HG03280 (cell line): ENCODE results near the gene TRERF1.

Experiments used
- ATAC-seq: cut with Tn5 transposase; IDR thresholded peaks from one replicate; pipeline ENCODE4 v1.9.1; 2021; ENCODE audit warnings: mild to moderate bottlenecking, moderate library complexity; ENCODE audit not compliant: unreplicated experiment

TRERF1 gene

DNA sequence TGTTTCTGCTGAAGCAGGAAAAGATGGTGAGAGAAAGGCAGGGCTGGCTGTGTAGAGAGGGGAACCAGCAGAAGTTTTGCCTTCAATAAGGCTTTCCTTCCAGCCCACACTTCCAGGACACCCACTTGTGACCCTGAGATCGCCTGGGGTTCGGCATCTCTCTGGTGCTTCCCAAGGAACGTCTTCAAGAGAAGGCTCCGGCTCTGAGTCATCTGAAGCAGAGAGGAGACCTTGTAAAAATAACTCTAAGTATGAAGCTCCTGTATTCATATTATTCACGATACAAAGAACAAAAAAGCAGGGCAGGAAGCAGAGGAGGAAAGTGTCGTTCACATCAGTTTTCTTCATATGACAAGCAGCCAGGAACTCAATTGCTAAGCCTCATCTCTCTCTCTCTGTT lies 138.7 kb downstream of the TRERF1 start:
- ATAC-seq, result no peak

DNA sequence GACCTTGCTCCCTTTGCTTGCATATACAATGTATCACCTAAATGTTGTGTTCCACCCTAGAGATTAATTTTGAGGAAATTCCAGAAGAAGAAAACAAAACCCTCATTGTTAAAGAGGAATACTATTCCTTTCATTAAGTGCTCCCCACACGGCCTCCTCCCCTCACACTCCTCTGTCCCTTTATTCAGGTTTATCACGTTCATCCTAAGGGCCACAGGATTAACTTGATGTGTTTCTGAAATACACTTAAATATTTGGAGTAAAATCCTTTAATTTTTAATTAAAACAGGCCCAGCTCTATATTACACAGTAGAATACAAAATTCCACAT lies 144.6 kb downstream of the TRERF1 start:
- no peak for ATAC-seq

DNA sequence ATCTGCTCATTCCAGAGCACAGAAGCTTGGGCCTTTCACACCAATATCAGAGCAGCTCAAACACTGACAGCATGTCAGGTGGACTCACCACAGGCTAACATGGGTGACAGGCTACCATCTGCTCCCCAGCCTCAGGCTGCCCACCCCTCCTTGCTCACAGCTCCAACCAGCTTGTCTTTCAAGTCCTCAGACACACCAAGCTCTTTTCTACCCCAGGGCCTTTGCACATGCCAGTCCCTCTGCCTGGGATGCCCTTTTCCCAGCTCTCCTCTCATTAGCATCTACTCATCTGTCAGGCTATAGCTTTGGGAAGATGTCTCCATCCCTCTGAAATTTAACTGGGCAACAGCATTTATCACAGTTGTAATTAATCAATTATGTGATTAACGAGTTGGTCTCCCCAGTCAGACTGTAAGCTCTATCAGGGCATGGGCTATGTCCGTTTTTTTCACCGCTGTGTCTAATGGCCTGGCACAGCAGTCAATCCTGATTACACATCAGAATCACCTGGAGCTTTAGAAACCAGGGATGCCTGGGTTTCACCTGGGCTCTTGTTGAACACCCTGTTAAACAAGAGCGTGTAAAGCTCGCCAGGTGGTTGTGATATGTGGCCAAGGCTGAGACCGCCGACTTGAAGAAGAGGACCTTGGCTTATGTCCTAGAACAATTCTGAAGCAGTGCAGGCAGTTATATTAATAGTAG lies 145.1 kb downstream of the TRERF1 start:
- no peak for ATAC-seq

DNA sequence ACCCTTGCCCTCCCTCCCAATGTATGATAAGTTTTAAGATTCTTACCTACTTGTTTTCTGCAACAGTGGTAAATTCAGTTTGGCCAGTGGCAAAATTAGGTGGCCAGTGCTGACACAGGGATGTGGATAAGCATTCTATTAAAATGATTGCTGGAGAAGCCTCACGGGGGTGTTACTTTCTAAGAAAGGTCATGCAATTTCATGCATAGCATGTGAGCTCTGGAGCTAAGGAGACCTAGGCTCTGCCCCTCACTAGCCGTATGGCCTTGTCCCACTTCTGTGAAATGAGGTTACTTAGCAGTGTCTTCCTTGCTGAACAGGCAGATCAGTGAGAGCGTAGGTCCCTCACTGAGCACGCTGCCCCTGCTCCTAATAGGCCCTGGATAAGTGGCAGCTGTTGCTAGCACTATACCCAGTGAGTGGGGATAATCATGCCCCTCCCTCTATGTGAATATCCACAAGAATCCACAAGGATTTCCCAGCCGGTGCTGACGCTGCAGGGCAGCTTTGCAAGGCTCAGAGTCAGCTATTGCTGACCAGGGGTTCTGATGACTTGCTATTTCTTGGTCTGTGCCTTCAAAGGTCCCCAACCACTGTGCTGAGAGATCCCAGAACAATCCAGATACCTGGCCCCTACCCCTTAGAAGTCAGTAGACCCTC lies 147.5 kb downstream of the TRERF1 start:
- no peak for ATAC-seq

DNA sequence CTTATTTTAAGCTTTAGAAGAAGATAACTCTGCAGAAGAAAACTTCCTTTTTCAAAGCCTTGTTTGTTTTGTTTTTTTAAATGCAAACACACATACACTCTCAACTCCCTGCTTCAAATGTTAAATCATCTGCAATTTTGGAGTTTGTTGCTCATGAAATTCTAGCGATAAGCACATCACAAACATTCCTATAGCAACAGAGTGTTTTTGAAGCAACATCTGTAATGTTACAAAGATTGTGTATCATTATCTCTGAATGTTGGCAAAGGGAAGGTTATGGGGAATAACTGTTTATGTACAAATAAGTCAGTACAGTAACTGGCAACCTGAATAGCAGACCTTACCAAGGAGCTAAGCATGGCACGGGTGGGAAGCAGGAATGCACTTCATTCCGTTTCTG lies 149.3 kb downstream of the TRERF1 start:
- no peak for ATAC-seq

DNA sequence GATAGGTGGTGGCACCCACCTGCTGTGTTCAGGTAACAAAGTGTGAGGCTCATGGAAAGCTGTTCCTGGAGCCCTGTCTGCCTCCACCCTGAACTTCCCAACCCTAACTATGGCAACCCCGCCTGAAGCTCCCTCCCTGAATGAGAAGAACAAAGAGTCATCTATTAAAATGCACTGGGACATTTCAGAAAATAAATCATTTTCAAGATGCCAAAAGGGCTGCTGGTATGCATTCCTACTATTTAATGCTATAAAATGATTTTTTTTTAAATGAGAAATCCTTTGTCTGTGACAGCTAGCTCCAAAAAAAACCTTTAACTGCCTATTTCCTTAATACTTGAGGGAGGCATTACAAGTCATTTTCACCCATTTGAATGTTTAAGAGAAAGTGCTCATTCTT lies 149.7 kb downstream of the TRERF1 start:
- ATAC-seq, result no peak

DNA sequence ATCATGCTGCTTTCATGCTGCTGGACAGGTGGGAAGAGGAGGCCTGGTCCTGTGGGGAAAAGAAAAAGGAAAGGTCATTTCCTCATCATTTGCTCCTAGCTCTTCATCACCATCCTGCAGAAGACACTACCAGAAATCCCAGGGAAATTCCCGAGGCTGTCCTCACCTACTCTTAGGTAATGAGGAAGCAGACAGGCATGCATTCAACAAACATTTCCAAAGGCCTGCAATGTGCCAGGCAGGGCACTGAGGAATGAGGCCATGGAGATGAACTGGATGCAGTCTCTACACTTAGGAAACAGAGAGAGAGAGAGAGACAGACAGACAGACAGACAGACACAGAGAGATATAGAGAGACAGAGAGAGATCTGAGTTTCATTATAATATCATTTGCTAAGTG lies 151.0 kb downstream of the TRERF1 start:
- no peak for ATAC-seq

DNA sequence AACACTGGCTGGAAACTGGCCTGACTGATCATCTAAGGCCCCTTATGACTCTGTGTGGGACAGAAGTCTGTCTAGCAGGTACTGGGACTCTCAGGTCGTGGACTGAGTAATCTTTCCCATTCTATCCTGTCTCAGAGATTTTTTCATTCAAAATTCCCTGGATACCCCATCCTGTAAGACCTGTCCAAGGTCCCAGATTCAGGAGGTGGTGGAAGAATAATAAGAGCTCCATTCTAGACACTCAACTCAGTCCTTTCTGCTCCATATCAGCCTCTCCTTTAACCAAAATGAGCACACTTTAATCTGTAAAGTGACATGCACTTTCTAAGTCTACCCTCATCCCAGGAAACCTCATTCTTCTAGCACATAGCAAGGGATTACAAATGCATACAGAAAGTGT lies 151.5 kb downstream of the TRERF1 start:
- ATAC-seq, result no peak

DNA sequence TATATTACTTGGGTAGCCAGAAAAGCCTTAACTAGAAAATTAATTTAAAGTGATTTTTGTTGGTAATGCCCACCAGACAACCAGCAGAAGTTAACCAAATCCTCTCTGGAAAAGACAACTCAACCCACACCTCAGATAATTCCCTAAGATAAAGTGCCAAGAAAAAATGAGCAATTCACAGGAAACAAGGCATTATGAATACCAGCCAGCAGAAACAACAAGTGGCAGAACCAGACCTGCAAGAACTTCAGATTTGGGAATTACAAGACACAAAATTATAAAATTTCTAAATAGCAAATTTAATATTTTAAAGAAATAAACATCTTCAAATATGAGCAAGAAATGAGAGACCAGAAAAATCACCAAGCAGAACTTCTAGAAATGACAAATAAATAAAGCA lies 154.1 kb downstream of the TRERF1 start:
- ATAC-seq, result no peak

DNA sequence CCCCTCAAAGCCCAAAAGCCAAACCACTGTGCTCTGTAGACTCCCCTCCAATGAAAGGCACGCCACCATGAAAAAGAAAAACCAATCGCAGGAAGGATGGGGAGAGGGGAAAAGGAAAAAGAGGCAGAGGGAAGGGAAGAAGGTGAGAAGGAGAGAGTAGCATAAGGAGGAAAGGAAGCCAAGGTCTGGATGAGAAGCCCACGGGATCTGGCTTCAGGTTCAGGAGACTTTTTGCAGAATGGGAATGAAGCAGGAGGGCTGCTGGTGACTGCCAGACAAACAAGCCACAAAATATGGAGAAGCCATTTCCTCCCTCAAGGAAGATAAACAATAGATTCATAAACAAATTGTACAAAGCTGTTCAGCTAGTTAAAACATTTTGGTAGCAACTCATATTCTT lies 155.1 kb downstream of the TRERF1 start:
- ATAC-seq, result no peak

DNA sequence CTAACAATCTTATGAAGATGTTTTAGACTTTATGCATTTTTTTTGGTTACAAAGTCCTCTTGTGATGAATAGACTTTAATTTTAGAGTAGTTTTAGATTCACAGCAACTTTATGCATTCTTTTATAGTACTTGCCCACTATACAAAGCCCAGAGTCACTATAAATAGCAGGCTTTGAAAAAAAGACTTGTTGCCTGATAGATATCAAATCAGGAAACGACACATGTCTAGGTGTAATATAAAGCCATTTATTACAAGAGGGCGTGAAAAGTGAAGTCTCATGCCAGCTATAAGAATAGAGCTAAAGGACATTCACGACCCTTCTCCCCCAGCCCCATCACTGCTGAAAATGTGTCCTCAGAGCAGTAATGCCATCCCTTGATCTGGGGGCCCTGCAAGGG lies 156.0 kb downstream of the TRERF1 start:
- no peak for ATAC-seq

DNA sequence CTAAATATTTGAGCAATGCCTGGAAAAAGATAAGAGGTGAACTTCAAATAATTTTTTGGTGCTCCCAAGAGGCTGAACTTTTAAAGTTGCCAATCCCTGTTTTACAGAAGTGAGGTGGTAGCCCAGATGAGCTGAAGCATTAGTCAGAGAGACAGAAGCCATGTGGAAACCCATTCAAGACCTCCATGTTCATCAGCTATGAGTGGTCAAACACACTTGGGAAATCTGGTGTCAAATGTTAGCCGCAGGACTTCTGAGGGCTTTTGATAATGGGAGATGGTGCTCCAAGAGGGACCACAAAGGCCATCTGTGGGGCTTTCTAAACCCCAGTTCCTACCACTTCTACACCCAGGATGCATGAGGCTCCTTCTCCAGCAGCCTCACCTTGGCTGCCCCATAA lies 156.5 kb downstream of the TRERF1 start:
- ATAC-seq, result no peak

DNA sequence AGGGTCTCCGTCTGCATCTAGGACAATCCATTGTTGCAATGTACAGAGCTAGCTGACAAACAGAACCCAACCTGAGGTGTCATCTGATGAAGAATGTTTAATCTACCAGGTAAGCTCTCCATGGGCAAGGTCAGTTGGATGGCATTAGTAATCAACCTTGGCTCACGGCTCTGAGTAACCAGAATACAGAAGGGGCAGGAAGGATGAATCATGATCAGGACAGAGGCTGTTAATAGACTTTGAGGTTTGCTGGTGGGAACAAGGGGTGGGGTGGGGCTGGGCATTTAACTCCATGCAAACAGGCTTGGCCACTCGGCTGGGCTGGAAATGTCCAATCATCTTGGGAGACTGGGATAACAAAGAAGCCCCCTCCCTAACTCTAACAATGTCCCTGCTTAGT lies 157.0 kb downstream of the TRERF1 start:
- ATAC-seq, result no peak

DNA sequence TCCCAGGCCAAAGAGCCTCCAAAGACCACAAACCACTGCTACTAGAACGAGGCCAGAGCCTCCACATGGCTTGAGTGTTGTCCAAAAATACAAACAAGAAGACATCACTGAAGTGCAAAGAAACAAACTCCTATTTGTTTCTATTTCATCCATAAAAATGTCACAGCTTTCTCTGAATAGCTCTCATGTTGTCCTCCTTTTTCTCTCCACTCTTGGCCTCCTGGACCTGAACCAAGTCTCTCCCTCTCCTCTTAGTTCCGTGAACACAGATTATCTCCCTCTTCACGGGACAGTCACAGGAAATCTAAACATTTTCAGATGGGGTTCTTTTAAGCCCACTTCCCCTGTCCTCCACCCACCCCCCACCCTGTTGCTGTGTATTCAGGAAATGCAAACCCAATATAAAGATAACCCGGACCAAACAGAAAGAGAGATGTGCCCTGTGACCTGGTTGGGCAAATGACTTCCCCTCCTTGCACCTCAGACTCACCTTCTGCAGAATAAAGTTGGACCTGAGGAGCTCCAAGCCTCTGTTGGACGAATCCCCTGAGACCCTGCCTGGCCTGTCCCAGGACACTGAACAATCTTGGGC lies 158.2 kb downstream of the TRERF1 start:
- ATAC-seq, result no peak

DNA sequence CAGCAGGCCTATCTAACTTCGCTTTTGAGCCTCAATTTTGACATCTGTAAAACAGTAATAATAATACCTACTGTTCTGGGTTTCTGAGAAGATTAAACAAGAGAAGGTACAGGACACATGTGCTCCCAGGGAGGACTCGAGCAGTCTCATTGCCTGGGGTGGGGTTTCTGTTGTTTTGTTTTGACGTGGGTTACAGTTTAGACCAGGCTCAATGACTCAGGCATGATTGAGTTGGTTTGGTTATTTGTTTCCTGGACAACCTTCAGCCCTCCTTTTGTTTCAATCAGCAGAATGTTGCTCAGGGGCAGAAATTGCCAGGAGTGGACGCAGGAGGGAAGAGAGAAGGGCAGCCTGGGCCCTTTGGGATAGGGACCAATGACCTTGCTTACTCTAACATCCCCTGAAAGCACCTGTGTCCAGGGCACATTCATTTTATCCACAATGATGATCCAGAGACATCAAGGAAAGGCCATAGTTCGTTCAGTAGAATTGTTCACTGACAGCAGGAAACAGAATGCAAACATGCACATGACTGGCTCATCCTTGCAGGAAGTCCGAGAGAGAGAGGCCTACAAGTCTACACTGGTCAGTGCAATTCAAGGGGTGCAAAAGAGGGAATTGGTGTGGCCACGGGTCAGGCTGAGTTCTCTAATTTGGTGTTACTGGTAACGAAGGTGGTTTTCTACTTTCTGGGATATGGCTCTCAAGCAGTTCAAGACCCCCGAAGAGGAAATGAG lies 159.6 kb downstream of the TRERF1 start:
- ATAC-seq, result no peak

DNA sequence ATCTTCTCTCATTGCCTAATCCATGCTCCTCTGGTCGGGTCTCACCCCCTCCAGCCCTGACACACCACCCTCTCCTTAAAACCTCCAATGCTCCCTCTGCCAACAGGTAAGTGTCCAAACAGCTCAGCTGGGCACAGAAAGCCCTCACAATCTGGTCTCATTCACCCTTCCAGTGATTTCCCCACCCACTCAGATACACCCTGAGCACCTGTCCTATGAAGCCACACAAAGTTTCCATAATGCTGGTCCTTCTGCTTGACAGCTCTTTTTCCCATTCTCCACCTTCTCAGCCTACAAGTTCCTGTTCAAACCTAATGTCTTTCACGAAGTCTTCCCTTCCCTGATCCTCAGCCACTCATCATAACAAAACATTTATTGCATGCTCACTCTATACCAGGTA lies 164.0 kb downstream of the TRERF1 start:
- ATAC-seq, result no peak

DNA sequence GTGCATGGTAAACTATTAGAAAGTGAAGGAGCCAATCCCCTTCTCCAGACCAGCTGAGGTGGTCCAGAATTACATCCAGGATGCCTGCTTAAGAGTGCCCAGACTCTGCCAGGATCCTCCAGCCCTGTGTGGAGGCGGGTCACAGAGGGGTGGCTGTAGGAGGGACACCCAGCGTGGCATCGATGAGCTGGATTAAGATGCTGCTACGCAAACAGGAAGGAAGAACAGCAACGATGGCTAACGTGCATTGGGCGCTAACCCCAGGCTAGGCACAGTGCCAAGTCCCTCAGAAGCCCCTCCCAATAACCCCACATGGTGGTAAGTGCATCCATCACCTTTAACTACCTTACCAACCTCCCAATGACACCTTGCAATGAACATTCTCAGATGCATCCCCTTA lies 170.2 kb downstream of the TRERF1 start:
- no peak for ATAC-seq

DNA sequence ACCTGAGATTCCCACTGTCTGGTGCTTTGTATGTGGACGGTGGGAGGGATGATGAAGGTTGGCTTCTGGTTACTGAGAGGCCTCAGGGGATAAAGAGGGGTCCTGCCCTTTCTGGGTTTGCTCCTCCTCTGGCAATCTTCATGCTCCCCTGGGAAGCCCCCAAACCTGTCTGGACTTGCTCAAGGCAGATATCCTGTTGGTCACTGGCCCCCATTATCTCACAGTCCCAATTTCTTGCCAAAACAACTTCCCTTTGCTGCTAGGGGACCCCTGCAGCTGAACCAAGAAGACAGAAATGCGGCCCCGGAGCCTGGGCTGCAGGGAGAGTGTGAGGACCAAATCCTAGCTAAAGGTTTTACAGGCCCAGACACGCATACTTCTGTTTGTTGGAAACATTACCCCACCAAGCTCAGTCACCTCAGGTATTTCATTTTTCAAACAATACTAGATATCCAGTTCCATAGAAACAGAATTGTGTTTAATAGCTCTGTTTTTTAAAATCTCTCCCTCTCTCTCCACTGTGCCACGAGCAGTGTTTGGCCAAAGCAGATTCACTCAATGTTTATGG lies 170.7 kb downstream of the TRERF1 start:
- no peak for ATAC-seq

DNA sequence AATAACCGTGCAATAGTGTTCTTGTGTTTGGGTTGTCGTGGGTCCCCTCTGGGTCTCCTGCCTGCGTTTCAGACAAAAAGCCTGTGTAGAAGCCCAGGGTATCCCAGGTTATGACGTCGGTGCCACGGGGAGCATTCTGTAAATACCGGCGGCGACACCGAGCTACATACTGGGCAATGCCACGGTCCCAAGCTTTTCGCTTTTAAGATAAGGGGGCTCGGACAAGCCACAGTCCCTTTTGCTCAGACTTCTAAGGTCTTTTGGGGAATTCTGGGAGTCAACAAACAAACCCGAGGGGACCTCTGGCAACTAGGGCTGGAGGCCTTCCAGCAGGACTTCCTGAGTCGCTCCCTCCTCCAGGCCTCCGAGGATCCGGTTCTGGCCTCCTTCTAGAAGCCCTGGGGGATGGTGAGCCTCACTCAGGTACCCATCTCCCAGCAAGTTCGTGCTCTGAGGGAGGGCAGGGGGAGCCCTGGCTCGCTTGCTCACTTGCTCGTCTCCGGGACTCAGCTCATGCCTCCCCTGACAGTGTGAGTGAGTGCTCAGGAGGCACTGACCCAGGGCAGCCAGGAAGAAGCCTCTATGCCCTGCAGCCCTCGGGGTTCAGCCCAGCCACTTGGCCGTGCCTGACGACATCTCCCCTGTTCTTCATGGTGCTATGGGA lies 171.6 kb downstream of the TRERF1 start:
- no peak for ATAC-seq

DNA sequence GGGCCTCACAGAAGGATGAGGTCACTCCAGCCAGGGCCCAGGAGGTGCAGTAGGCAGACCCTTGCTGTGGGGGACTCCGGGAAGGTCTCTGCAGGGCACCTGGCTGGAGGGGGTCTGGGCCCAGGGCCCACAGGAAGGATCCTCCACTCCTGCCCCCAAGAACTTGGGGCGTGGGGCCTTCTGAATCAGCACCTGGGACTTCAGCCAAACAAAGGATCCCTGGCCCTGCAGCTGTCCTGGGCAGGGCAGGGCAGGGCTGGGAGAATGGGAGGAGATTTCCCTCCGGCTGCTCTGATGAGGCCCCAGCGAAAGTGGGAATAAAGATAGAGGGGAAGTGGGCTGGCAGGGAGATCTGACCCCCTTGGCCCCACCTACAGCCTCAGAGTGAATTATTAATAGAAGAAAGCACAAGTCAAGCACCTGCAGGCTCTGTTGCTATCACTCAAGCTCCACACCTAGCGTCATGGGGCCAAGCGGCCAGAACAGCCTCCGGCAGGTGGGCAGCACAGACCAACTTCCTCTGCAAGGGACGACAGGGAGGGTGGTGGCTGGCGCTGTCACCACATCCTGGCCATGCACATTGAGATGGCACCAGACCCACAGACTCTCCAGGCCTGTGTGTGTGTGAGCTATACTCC lies 172.5 kb downstream of the TRERF1 start:
- no peak for ATAC-seq
